Stimulated activated naive CD8-positive, alpha-beta T cell treated with anti-CD3 and anti-CD28 coated beads, Interleukin-15, Interleukin-2, amounts not matched to agents 100 ng/mL and 50 ng/mL, for 24 hours (primary cell): ENCODE measurements around the gene PPFIBP2.

Source experiments
- H3K27ac Mint-ChIP-seq: one replicate; pipeline ENCODE4 v1.8.0; 2021; ENCODE audit warnings: mild to moderate bottlenecking, mixed read lengths
- H3K27me3 Mint-ChIP-seq: one replicate; pipeline ENCODE4 v1.8.0; 2021; ENCODE audit warnings: mixed read lengths
- H3K36me3 Mint-ChIP-seq: one replicate; pipeline ENCODE4 v1.8.0; 2021; ENCODE audit warnings: low read depth, mixed read lengths
- H3K4me1 Mint-ChIP-seq: one replicate; pipeline ENCODE4 v1.8.0; 2021; ENCODE audit warnings: low read depth, mixed read lengths
- H3K4me3 Mint-ChIP-seq: one replicate; pipeline ENCODE4 v1.8.0; 2021; ENCODE audit warnings: mild to moderate bottlenecking, mixed read lengths
- H3K9me3 Mint-ChIP-seq: one replicate; pipeline ENCODE4 v1.8.0; 2021; ENCODE audit warnings: mixed read lengths

Gene PPFIBP2

GRCh38 chr11:7570241-7570640 is 56.4 kb downstream of the PPFIBP2 start:
- Mint-ChIP-seq H3K9me3 (peaks cover 6% of the 10 kb centered on the region), H3K4me3 (no peak overlapping the region), H3K36me3 (peaks cover 31% of the 10 kb centered on the region), H3K27ac (no peak overlapping the region), H3K27me3 (peaks cover 12% of the 10 kb centered on the region), H3K4me1 (peaks cover 2% of the 10 kb centered on the region)

DNA sequence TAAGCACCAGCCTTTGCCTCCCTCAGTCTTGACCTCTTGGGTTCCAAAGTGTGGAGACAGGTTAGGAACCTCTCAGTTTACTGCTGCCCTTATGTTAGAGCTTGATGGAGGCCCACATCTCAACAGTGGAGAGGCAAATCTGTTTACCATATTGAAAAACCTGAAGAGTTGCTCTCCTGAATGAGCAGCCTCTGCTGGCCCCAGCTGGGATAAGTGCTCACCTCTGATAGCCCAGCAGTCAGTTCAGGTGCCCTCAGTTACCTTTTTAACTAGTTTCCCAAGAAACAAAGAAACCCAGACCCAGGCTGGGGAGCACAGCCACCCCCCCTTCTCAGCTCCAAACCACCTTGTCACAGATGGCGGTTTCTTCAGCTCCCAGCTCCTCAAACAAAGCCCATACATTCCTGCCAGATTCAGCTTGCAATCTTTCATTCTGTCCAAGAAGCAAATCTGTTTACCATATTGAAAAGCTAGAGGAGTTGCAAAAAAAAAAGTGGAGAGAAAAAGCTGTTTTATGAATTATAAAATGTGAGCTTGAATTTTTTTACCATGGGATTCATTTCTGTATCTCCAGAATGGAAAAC is 57.2 kb downstream of the PPFIBP2 start:
- no peak overlapping the region for H3K27ac Mint-ChIP-seq

DNA sequence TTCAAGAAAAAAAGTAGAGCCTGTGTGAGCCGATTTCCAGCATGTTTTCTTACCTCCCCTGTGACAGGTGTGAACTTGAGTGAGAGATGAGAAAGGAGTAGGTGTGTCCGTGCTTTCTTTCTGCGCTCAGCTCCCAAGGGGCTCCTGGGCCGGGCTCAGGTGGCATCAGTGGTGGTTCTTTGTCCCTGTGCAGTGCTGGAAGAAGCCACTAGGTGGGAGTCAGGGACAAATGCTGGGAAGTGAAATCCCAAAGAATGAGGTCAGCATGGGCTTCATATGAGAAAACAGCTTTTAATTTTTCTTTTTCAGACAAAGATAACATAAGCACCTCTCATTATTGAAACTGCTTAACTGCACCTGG is 57.8 kb downstream of the PPFIBP2 start:
- Mint-ChIP-seq H3K36me3 (peaks cover 21% of the 10 kb centered on the region), H3K27ac (no peak overlapping the region), H3K27me3 (peaks cover 19% of the 10 kb centered on the region), H3K4me3 (no peak overlapping the region), H3K4me1 (peaks cover 14% of the 10 kb centered on the region), H3K9me3 (peaks cover 6% of the 10 kb centered on the region)

More for the DNA sequence above, 57.2 kb downstream of the PPFIBP2 start:
- no peak overlapping the region for H3K4me3 Mint-ChIP-seq
- H3K9me3 Mint-ChIP-seq = peaks cover 6% of the 10 kb centered on the region
- peaks cover 23% of the 10 kb centered on the region for H3K36me3 Mint-ChIP-seq
- peaks cover 19% of the 10 kb centered on the region for H3K27me3 Mint-ChIP-seq
- peaks cover 10% of the 10 kb centered on the region for H3K4me1 Mint-ChIP-seq

- no peak overlapping the region for H3K4me3 Mint-ChIP-seq
- peaks cover 23% of the 10 kb centered on the region for H3K27me3 Mint-ChIP-seq
- peaks cover 18% of the 10 kb centered on the region for H3K4me1 Mint-ChIP-seq
- H3K27ac Mint-ChIP-seq = no peak overlapping the region
- H3K36me3 Mint-ChIP-seq = peaks cover 16% of the 10 kb centered on the region
- peaks cover 6% of the 10 kb centered on the region for H3K9me3 Mint-ChIP-seq
Measured at GRCh38 chr11:7572001-7572712, 58.4 kb downstream of the PPFIBP2 start.

- H3K27ac Mint-ChIP-seq = no peak overlapping the region
- H3K4me1 Mint-ChIP-seq = peaks cover 28% of the 10 kb centered on the region
- peaks cover 30% of the 10 kb centered on the region for H3K27me3 Mint-ChIP-seq
- H3K36me3 Mint-ChIP-seq = peaks cover 6% of the 10 kb centered on the region
- H3K9me3 Mint-ChIP-seq = peaks cover 2% of the 10 kb centered on the region
- H3K4me3 Mint-ChIP-seq = no peak overlapping the region
Measured at GRCh38 chr11:7573193-7573557, 59.4 kb downstream of the PPFIBP2 start.

- H3K36me3 Mint-ChIP-seq = peaks cover under 1% of the 10 kb centered on the region
- H3K9me3 Mint-ChIP-seq = no peaks in the 10 kb centered on the region
- peaks cover 34% of the 10 kb centered on the region for H3K4me1 Mint-ChIP-seq
- peaks cover 35% of the 10 kb centered on the region for H3K27me3 Mint-ChIP-seq
- H3K27ac Mint-ChIP-seq = no peak overlapping the region
- H3K4me3 Mint-ChIP-seq = no peak overlapping the region
Measured at GRCh38 chr11:7573558-7574296, 59.9 kb downstream of the PPFIBP2 start.

GRCh38 chr11:7574491-7575130 is 60.8 kb downstream of the PPFIBP2 start:
- Mint-ChIP-seq H3K27ac (no peak overlapping the region), H3K9me3 (no peaks in the 10 kb centered on the region), H3K36me3 (no peaks in the 10 kb centered on the region), H3K27me3 (peaks cover 36% of the 10 kb centered on the region), H3K4me1 (peaks cover 35% of the 10 kb centered on the region), H3K4me3 (no peak overlapping the region)

GRCh38 chr11:7575841-7576725 is 62.3 kb downstream of the PPFIBP2 start:
- H3K9me3 Mint-ChIP-seq = no peaks in the 10 kb centered on the region
- H3K4me1 Mint-ChIP-seq = peaks cover 35% of the 10 kb centered on the region
- no peaks in the 10 kb centered on the region for H3K36me3 Mint-ChIP-seq
- no peak overlapping the region for H3K4me3 Mint-ChIP-seq
- H3K27ac Mint-ChIP-seq = no peak overlapping the region
- peaks cover 36% of the 10 kb centered on the region for H3K27me3 Mint-ChIP-seq

GRCh38 chr11:7576726-7577290 is 63.0 kb downstream of the PPFIBP2 start:
- Mint-ChIP-seq H3K27ac (peak overlapping the region; percentile 23), H3K36me3 (no peaks in the 10 kb centered on the region), H3K9me3 (no peaks in the 10 kb centered on the region), H3K4me1 (peaks cover 35% of the 10 kb centered on the region), H3K27me3 (peaks cover 36% of the 10 kb centered on the region), H3K4me3 (peak overlapping the region; percentile 18)

DNA sequence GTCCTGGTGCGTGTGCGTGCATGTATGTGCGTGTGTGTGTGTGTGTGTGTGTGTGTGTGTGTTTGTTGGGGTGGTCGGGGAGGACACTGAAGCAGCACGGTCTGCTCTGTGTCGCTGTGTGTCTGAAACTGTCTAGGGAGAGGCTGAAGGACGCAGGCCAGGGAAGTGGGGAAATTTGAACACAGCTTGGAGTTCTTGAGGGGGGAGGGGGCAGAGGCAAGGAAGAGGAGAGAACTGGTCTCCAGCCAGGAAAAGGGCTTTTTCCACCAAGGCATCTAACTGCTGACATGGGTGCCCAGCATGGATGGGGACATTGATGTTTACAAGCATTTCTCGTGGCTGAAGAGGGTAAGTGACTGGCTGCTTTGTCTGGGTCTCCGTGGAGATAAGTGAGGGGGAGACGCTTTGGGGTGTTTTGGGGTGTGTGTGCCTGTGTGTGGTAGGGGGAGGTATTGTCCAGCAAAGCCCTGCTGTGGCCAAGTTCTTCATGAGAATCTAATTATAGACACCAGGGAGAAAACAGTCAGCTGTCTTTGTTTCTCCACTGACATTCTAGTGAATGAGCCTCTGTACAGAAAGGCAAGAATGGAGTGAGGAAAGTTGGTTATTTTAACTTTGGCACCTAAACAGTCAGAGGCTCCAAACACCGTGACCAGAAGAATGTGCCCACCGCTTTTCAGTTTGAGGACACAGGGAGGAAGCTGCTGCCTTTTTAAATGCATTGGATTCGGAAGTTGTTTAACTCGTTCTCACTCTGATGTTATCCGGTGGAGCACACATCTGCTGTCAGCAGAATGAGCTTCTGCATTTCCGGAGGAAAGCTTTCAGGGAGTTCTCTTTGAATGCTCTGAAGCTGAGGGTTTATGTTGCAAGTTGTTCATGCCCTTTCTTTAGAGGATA is 63.7 kb downstream of the PPFIBP2 start:
- Mint-ChIP-seq H3K4me3 (peak overlapping the region; percentile 18), H3K27ac (peak overlapping the region; percentile 23), H3K4me1 (peaks cover 35% of the 10 kb centered on the region), H3K27me3 (peaks cover 32% of the 10 kb centered on the region), H3K36me3 (no peaks in the 10 kb centered on the region), H3K9me3 (no peaks in the 10 kb centered on the region)

GRCh38 chr11:7578276-7578955 is 64.6 kb downstream of the PPFIBP2 start:
- Mint-ChIP-seq H3K4me1 (peaks cover 40% of the 10 kb centered on the region), H3K27me3 (peaks cover 32% of the 10 kb centered on the region), H3K27ac (no peak overlapping the region), H3K9me3 (no peaks in the 10 kb centered on the region), H3K36me3 (no peaks in the 10 kb centered on the region), H3K4me3 (peak overlapping the region; percentile 18)

DNA sequence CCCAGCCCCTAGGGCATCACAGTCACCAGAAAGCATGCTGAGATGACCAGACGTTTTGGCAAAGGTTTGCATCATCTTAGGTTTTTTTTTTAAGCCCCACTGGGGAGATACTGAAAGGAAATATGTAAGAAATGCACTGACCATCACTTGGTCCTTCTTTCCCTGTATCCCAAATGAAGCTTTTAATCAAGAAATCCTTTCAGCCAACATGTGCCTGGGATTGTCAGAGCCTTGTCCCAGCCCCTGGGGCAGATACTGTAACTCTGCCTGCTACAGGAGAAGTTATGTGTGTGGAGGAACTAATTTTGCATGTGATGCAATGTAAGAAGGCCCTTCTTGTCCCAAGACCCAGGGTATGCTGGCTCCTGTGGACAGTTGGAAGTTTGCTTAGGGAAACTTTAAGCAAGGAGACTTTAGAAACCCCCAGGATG is 65.6 kb downstream of the PPFIBP2 start:
- peaks cover 32% of the 10 kb centered on the region for H3K27me3 Mint-ChIP-seq
- H3K27ac Mint-ChIP-seq = no peak overlapping the region
- H3K4me1 Mint-ChIP-seq = peaks cover 40% of the 10 kb centered on the region
- H3K9me3 Mint-ChIP-seq = no peaks in the 10 kb centered on the region
- H3K4me3 Mint-ChIP-seq = no peak overlapping the region
- no peaks in the 10 kb centered on the region for H3K36me3 Mint-ChIP-seq
